Peyer's patch (tissue), 4 donors: ENCODE measurements around the gene CATSPERE.

Source experiments
- POLR2A ChIP-seq, 2 donors: fragments of 450-650 bp; IDR thresholded peaks; one replicate each; pipeline ENCODE4 v1.5.1; 2017; ENCODE audit warnings: antibody characterized with exemption in 2 of 2, mild to moderate bottlenecking in 2 of 2, moderate library complexity in 2 of 2
- TF ChIP-seq, protein P1 (sequence below), 6 experiments: fragments of 450-650 bp in 4 of 6; fragments of 200-600 bp in 2 of 6; sonication (generic) in 1 of 6; IDR thresholded peaks; one replicate each; pipeline ENCODE4 v1.5.1; 2017 to 2019; ENCODE audit warnings: antibody characterized with exemption in 6 of 6, mild to moderate bottlenecking in 3 of 6, moderate library complexity in 1 of 6

DNA sequence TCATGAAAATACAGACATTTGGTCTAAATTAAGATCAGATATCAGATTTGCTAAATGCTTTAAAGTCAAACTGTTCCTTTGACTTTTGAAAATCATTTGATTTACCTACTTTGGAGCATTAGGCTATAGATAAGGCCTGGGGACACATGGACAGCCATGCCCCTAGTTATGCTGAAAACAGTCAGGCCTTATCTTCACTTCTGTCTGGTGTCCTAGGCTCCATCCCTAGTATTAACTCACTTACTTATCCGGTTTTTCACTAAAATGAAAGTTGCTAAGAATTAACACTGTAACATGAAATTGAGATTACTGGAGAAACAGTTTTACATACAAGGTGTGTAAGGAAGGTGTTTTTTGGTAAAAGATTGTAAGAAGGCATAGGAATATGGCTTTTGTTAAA lies 4.5 kb upstream of the CATSPERE start:
- TF ChIP-seq, protein P1, sequence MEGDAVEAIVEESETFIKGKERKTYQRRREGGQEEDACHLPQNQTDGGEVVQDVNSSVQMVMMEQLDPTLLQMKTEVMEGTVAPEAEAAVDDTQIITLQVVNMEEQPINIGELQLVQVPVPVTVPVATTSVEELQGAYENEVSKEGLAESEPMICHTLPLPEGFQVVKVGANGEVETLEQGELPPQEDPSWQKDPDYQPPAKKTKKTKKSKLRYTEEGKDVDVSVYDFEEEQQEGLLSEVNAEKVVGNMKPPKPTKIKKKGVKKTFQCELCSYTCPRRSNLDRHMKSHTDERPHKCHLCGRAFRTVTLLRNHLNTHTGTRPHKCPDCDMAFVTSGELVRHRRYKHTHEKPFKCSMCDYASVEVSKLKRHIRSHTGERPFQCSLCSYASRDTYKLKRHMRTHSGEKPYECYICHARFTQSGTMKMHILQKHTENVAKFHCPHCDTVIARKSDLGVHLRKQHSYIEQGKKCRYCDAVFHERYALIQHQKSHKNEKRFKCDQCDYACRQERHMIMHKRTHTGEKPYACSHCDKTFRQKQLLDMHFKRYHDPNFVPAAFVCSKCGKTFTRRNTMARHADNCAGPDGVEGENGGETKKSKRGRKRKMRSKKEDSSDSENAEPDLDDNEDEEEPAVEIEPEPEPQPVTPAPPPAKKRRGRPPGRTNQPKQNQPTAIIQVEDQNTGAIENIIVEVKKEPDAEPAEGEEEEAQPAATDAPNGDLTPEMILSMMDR (IDR thresholded peaks at IDR 0.05): no peak
- TF ChIP-seq POLR2A (IDR thresholded peaks at IDR 0.05): no peak
